ENCODE results near the gene KCNQ5.

DNA sequence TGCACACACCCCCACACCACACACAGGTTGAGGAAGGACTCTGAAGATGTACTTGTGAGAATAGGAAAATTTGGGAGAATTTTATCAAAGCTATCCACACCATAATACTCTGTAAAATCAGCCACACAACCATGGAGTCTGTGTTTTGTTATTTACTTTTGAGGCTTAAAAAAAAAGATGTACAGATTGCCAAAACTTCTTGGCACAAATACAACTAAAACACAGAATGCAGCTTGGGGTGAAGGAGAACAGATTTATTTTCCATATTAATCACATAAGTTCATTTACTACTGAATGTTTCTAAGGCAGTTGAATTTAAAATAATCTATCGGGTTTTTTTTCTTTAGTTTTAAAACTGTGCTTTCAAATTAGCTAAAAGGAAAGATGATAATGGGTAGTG lies 32.8 kb upstream of the KCNQ5 start:
- TF ChIP-seq, protein P1, sequence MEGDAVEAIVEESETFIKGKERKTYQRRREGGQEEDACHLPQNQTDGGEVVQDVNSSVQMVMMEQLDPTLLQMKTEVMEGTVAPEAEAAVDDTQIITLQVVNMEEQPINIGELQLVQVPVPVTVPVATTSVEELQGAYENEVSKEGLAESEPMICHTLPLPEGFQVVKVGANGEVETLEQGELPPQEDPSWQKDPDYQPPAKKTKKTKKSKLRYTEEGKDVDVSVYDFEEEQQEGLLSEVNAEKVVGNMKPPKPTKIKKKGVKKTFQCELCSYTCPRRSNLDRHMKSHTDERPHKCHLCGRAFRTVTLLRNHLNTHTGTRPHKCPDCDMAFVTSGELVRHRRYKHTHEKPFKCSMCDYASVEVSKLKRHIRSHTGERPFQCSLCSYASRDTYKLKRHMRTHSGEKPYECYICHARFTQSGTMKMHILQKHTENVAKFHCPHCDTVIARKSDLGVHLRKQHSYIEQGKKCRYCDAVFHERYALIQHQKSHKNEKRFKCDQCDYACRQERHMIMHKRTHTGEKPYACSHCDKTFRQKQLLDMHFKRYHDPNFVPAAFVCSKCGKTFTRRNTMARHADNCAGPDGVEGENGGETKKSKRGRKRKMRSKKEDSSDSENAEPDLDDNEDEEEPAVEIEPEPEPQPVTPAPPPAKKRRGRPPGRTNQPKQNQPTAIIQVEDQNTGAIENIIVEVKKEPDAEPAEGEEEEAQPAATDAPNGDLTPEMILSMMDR (IDR thresholded peaks at IDR 0.05; ENCODE audit: low read depth, low read length, poor library complexity, severe bottlenecking), result no peak
- no peak for TF ChIP-seq EZH2phosphoT487 (IDR thresholded peaks at IDR 0.05; ENCODE audit: borderline replicate concordance, low read length)

Data from DOHH2 (cell line).